H1 (cell line): ENCODE data around the gene PRKN. TPM values are rescaled to one million over a fixed set of nuclear protein-coding genes. Genes with fewer than 3 reads are reported as not detected.

ENCODE experiments used
- CTCF ChIA-PET: fragments of 300-600 bp; sonication (Branson Sonifier 250); formaldehyde crosslinking; loops from one replicate; lab custom pipeline; 2021; ENCODE audit not compliant: partially characterized antibody; lab: Charles Lee
- POLR2A ChIA-PET: fragments of 300-600 bp; sonication (Branson Sonifier 250); formaldehyde crosslinking; loops from one replicate; lab custom pipeline; 2021; ENCODE audit warnings: inconsistent platforms; ENCODE audit not compliant: partially characterized antibody; lab: Charles Lee
- DNase-seq, 2 experiments: peaks; one replicate each; pipeline versions ENCODE4 v3.0.0 to v3.0.0-alpha.2; 2010 to 2022; ENCODE audit warnings: low spot score in 2 of 2, low read depth in 1 of 2, mixed read lengths in 1 of 2
- FAIRE-seq: peaks from 2 replicates; lab custom pipeline; 2011; peaks lifted over from hg19 to GRCh38; lab: Jason Lieb, UNC
- H2AFZ ChIP-seq: 2 replicates; pipeline ENCODE4 v1.8.1; 2012; ENCODE audit warnings: low read length, inconsistent platforms
- H2AK5ac ChIP-seq: 2 replicates; pipeline ENCODE4 v1.6.1; 2013; ENCODE audit warnings: low read depth, low read length
- H2BK120ac ChIP-seq: replicated peaks from 2 replicates; pipeline ENCODE3; 2013; ENCODE audit warnings: low read depth, low read length, inconsistent platforms
- H2BK12ac ChIP-seq: 2 replicates; pipeline ENCODE4 v1.6.1; 2013; ENCODE audit warnings: low read depth, low read length
- H2BK15ac ChIP-seq: 2 replicates; pipeline ENCODE4 v1.6.1; 2013; ENCODE audit warnings: low read length
- H2BK20ac ChIP-seq: 2 replicates; pipeline ENCODE4 v1.6.1; 2013; ENCODE audit warnings: low read length
- H2BK5ac ChIP-seq: 2 replicates; pipeline ENCODE4 v1.6.1; 2013; ENCODE audit warnings: low read depth, low read length
- H3K14ac ChIP-seq: 2 replicates; pipeline ENCODE4 v1.6.1; 2013; ENCODE audit warnings: inconsistent platforms; ENCODE audit not compliant: insufficient read length
- H3K18ac ChIP-seq: 2 replicates; pipeline ENCODE4 v1.6.1; 2013; ENCODE audit warnings: low read length; ENCODE audit errors: extremely low read depth
- H3K23ac ChIP-seq: 2 replicates; pipeline ENCODE4 v1.6.1; 2013; ENCODE audit warnings: inconsistent platforms; ENCODE audit not compliant: insufficient read length
- H3K23me2 ChIP-seq: 2 replicates; pipeline ENCODE4 v1.6.1; 2013; ENCODE audit warnings: low read depth, low read length
- H3K27ac ChIP-seq: 2 replicates; pipeline ENCODE4 v1.6.1; 2011; ENCODE audit warnings: low read depth, low read length, inconsistent platforms
- H3K27me3 ChIP-seq, 4 experiments: replicated peaks in 1 of 4; 1 replicate in 1 of 4; 2 replicates in 3 of 4; pipeline versions ENCODE4 v1.6.1 to v1.8.1; 2011 to 2013; ENCODE audit warnings: low read length in 3 of 4, mild to moderate bottlenecking in 3 of 4, inconsistent platforms in 2 of 4, mixed read lengths in 2 of 4, moderate library complexity in 1 of 4; ENCODE audit not compliant: control insufficient read depth in 3 of 4, insufficient read depth in 3 of 4; ENCODE audit errors: extremely low read depth in 1 of 4
- H3K36me3 ChIP-seq, 4 experiments: 2 replicates each; pipeline versions ENCODE4 v1.6.1 to v1.8.1; 2011 to 2013; ENCODE audit warnings: mild to moderate bottlenecking in 4 of 4, low read length in 3 of 4, moderate library complexity in 2 of 4, control low read depth in 1 of 4, inconsistent platforms in 1 of 4; ENCODE audit not compliant: insufficient read depth in 4 of 4, control insufficient read depth in 2 of 4
- H3K4ac ChIP-seq: replicated peaks from 2 replicates; pipeline ENCODE3; 2013; ENCODE audit warnings: low read length, low read depth, mixed read lengths, inconsistent platforms; ENCODE audit not compliant: insufficient read length
- H3K4me1 ChIP-seq, 4 experiments: replicated peaks in 1 of 4; 1 replicate in 1 of 4; 2 replicates in 3 of 4; pipeline versions ENCODE4 v1.6.1 to v1.8.1; 2011 to 2013; ENCODE audit warnings: low read length in 3 of 4, inconsistent platforms in 2 of 4, mixed read lengths in 1 of 4; ENCODE audit not compliant: insufficient read depth in 4 of 4, control insufficient read depth in 3 of 4
- H3K4me2 ChIP-seq, 2 experiments: 2 replicates each; pipeline versions ENCODE4 v1.6.1 to v1.8.1; 2011 to 2013; ENCODE audit warnings: low read depth in 2 of 2, low read length in 2 of 2, control low read depth in 1 of 2, inconsistent platforms in 1 of 2, mild to moderate bottlenecking in 1 of 2; ENCODE audit not compliant: insufficient read depth in 1 of 2
- H3K4me3 ChIP-seq, 4 experiments: fragments of 200-600, 300-600 bp in 1 of 4; sonication (generic), shearing (Covaris generic), sonication (Bioruptor Twin) in 1 of 4; 2 replicates each; pipeline versions ENCODE4 v1.5.1 to v1.8.1; 2011 to 2016; ENCODE audit warnings: low read length in 4 of 4, low read depth in 3 of 4, control low read depth in 2 of 4, inconsistent platforms in 2 of 4, mild to moderate bottlenecking in 2 of 4, mixed read lengths in 1 of 4, moderate library complexity in 1 of 4; ENCODE audit not compliant: insufficient read depth in 2 of 4; ENCODE audit errors: extremely low read depth in 1 of 4
- H3K56ac ChIP-seq: replicated peaks from 2 replicates; pipeline ENCODE3; 2013; ENCODE audit warnings: low read depth, mild to moderate bottlenecking, mixed read lengths, low read length, inconsistent platforms; ENCODE audit not compliant: insufficient read length
- H3K79me1 ChIP-seq: 2 replicates; pipeline ENCODE4 v1.6.1; 2013; ENCODE audit warnings: low read depth, low read length, control low read depth
- H3K79me2 ChIP-seq, 2 experiments: 2 replicates each; pipeline versions ENCODE4 v1.6.1 to v1.8.1; 2012 to 2013; ENCODE audit warnings: low read length in 2 of 2, mild to moderate bottlenecking in 2 of 2, inconsistent platforms in 1 of 2; ENCODE audit not compliant: insufficient read depth in 2 of 2, control insufficient read depth in 1 of 2
- H3K9ac ChIP-seq, 4 experiments: replicated peaks in 1 of 4; 1 replicate in 1 of 4; 2 replicates in 3 of 4; pipeline versions ENCODE4 v1.6.1 to v1.8.1; 2011 to 2013; ENCODE audit warnings: low read depth in 3 of 4, low read length in 3 of 4, control low read depth in 2 of 4, mild to moderate bottlenecking in 2 of 4, moderate library complexity in 2 of 4, inconsistent platforms in 1 of 4; ENCODE audit errors: extremely low read depth in 1 of 4
- H3K9me3 ChIP-seq, 2 experiments: 2 replicates each; pipeline versions ENCODE4 v1.6.1 to v1.8.1; 2012 to 2013; ENCODE audit warnings: mild to moderate bottlenecking in 2 of 2, moderate library complexity in 2 of 2, control low read depth in 1 of 2, inconsistent platforms in 1 of 2, low read depth in 1 of 2, low read length in 1 of 2, mixed read lengths in 1 of 2; ENCODE audit not compliant: insufficient read depth in 2 of 2
- H4K20me1 ChIP-seq, 2 experiments: replicated peaks in 1 of 2; 2 replicates each; pipeline versions ENCODE3 to v1.8.1; 2011 to 2013; ENCODE audit warnings: inconsistent platforms in 2 of 2, low read length in 2 of 2, mild to moderate bottlenecking in 1 of 2; ENCODE audit not compliant: insufficient read depth in 2 of 2, control insufficient read depth in 1 of 2
- H4K5ac ChIP-seq: 2 replicates; pipeline ENCODE4 v1.6.1; 2013; ENCODE audit warnings: low read length, low read depth, mixed read lengths, inconsistent platforms; ENCODE audit not compliant: insufficient read length
- H4K8ac ChIP-seq: 2 replicates; pipeline ENCODE4 v1.8.0; 2013; ENCODE audit warnings: mild to moderate bottlenecking, moderate library complexity, low read length, inconsistent platforms; ENCODE audit not compliant: insufficient read depth; ENCODE audit errors: extremely low read depth
- H4K91ac ChIP-seq: replicated peaks from 2 replicates; pipeline ENCODE3; 2013; ENCODE audit warnings: low read length, mixed read lengths, inconsistent platforms; ENCODE audit not compliant: insufficient read length
- ASH2L ChIP-seq: fragments of 200-600, 300-600 bp; sonication (generic); IDR thresholded peaks from one replicate; pipeline ENCODE4 v1.7.1; 2017; ENCODE audit warnings: low read length
- CHD2 ChIP-seq: IDR thresholded peaks from 2 replicates; pipeline ENCODE4 v1.6.1; 2012; ENCODE audit warnings: low read length, improper control_type of control experiment
- HDAC2 ChIP-seq, 2 experiments: fragments of 300-600 bp in 1 of 2; sonication (generic) in 1 of 2; IDR thresholded peaks; 2 replicates each; pipeline ENCODE4 v1.6.1; 2011 to 2012; ENCODE audit warnings: low read depth in 2 of 2, low read length in 2 of 2, mild to moderate bottlenecking in 2 of 2, moderate library complexity in 2 of 2, borderline replicate concordance in 1 of 2, inconsistent platforms in 1 of 2
- KDM4A ChIP-seq: IDR thresholded peaks from one replicate; pipeline ENCODE4 v1.7.1; 2012; ENCODE audit warnings: low read depth, mild to moderate bottlenecking, moderate library complexity, low read length, inconsistent platforms; ENCODE audit not compliant: severe bottlenecking
- NANOG ChIP-seq: IDR thresholded peaks from 2 replicates; pipeline ENCODE4 v1.6.1; 2011; ENCODE audit warnings: low read length, low read depth, mild to moderate bottlenecking, inconsistent platforms; ENCODE audit not compliant: insufficient read depth, poor library complexity, severe bottlenecking
- SIX5 ChIP-seq: IDR thresholded peaks from 2 replicates; pipeline ENCODE4 v1.6.1; 2011; ENCODE audit warnings: mild to moderate bottlenecking, low read depth, low read length
- SRF ChIP-seq: IDR thresholded peaks from 2 replicates; pipeline ENCODE4 v1.6.1; 2011; ENCODE audit warnings: mild to moderate bottlenecking, low read depth, low read length, moderate library complexity
- SUZ12 ChIP-seq: fragments of 200-600 bp; sonication (generic); IDR thresholded peaks from 2 replicates; pipeline ENCODE4 v1.6.1; 2012; ENCODE audit warnings: mild to moderate bottlenecking, inconsistent platforms, low read length, moderate library complexity, mixed read lengths
- TAF7 ChIP-seq: optimal IDR thresholded peaks from 2 replicates; pipeline ENCODE3; 2011; ENCODE audit warnings: low read depth, mild to moderate bottlenecking, inconsistent platforms, low read length, moderate library complexity, borderline replicate concordance
- TCF12 ChIP-seq: IDR thresholded peaks from 2 replicates; pipeline ENCODE4 v1.6.1; 2011; ENCODE audit warnings: low read depth, mild to moderate bottlenecking, low read length
- WGBS, 2 experiments: shearing (Covaris generic) in 1 of 2; methylation state at CpG; one replicate each; pipeline versions ENCODE4 v1.1.6 to v1.1.7; 2013 to 2015; ENCODE audit warnings: low lambda C conversion rate in 2 of 2, mixed read lengths in 2 of 2, inconsistent platforms in 1 of 2, low coverage in 1 of 2, missing lambda C conversion rate in 1 of 2; ENCODE audit not compliant: insufficient replicate concordance in 2 of 2, insufficient coverage in 1 of 2, insufficient read length in 1 of 2; ENCODE audit errors: extremely low coverage in 1 of 2, missing lambda C conversion rate in 1 of 2; 5-methylcytosine and 5-hydroxymethylcytosine counted together
- polyA plus RNA-seq, 7 experiments: library from polyadenylated mRNA; depleted of rRNA in 3 of 7; stranded (reverse) in 5 of 7; unstranded in 2 of 7; fragments of >200 nt in 5 of 7; fragments of 200-250 nt in 2 of 7; gene quantifications; 1 replicate in 5 of 7; 2 replicates in 1 of 7; 4 replicates in 1 of 7; pipeline versions ENCODE4 v1.2.1 to v1.2.3, GENCODE V29; 2011 to 2013; ENCODE audit warnings: missing spikeins in 2 of 7, mixed read lengths in 2 of 7
- total RNA-seq: library from RNA; stranded (reverse); fragmentation: NEBNext Ultra II Directional; extraction: Animal tissue kit (Norgen Biotek cat#: 25700); gene quantifications from 2 replicates; pipeline ENCODE4 v1.2.1, GENCODE V29; 2021
- TF ChIP-seq, protein P1 (sequence below): IDR thresholded peaks from 2 replicates; pipeline ENCODE4 v1.6.1; 2012; ENCODE audit warnings: inconsistent platforms

PRKN gene
- total and polyA plus RNA-seq, 2 of the 8 experiments (the other 6 are each of a cell fraction or from before 2014, with no cell fraction given): 0.13 to 0.29 TPM

- Histone ChIP-seq H2BK15ac (no peak overlapping the region), H3K27me3 (no peaks in the 10 kb centered on the region), H2BK120ac (no peak overlapping the region), H3K9ac (no peak overlapping the region), H3K4me2 (no peak overlapping the region), H3K56ac (no peak overlapping the region)
- TF ChIP-seq HDAC2 (IDR thresholded peaks at IDR 0.05; ENCODE audit: borderline replicate concordance in 1 of 2, low read depth in 2 of 2, low read length in 2 of 2) (no peak), CHD2 (no peak), SRF (no peak), TCF12 (no peak), SUZ12 (no peak), TAF7 (no peak), NANOG (no peak), KDM4A (no peak), SIX5 (no peak), ASH2L (no peak)
- TF ChIP-seq, protein P1, sequence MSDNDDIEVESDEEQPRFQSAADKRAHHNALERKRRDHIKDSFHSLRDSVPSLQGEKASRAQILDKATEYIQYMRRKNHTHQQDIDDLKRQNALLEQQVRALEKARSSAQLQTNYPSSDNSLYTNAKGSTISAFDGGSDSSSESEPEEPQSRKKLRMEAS: no peak
- TF ChIP-seq, all 59 proteins: peak for 0
- Histone ChIP-seq H2BK20ac (no peak overlapping the region), H4K91ac (no peak overlapping the region), H3K4me1 (no peaks in the 10 kb centered on the region), H3K79me1 (no peaks in the 10 kb centered on the region), H4K8ac (no peak overlapping the region), H3K79me2 (no peaks in the 10 kb centered on the region), H4K5ac (no peak overlapping the region), H3K23me2 (no peaks in the 10 kb centered on the region), H3K4me3 (no peak overlapping the region), H2BK5ac (no peak overlapping the region), H3K23ac (no peak overlapping the region), H4K20me1 (no peaks in the 10 kb centered on the region), H2BK12ac (no peak overlapping the region), H3K9me3 (no peaks in the 10 kb centered on the region), H3K27ac (no peak overlapping the region), H3K14ac (no peak overlapping the region), H2AK5ac (no peak overlapping the region), H2AFZ (no peak overlapping the region), H3K18ac (no peak overlapping the region), H3K4ac (no peak overlapping the region), H3K36me3 (no peaks in the 10 kb centered on the region)
- POLR2A ChIA-PET: no interaction called here
- DNase-seq (no peak), FAIRE-seq (no peak)
- WGBS, 2 experiments: 88% methylated on average over 3 of the region's 7 CpGs; no CpG with 5 or more reads in 1 of the 2 experiments
- CTCF ChIA-PET: interaction anchor here (1.0 to 2.4 kb wide), 3 partner anchors 13 to 259 kb away, joined by 3 to 6 read pairs (median 5); no protein-coding TSS in a partner anchor
Observed at GRCh38 chr6:161436106-161436876, 1291.3 kb downstream of the PRKN start.
